ENCODE results near the gene DGLUCY.

Gene DGLUCY

GRCh38 chr14:91190853-91191252 is 77.0 kb downstream of the DGLUCY start:
- DNase-seq: no peak
- WGBS: 94% methylated on average over 9 of the region's 9 CpGs
- no peak overlapping the region for H2BK15ac ChIP-seq (ENCODE audit: low read depth, poor library complexity, severe bottlenecking)

DNA sequence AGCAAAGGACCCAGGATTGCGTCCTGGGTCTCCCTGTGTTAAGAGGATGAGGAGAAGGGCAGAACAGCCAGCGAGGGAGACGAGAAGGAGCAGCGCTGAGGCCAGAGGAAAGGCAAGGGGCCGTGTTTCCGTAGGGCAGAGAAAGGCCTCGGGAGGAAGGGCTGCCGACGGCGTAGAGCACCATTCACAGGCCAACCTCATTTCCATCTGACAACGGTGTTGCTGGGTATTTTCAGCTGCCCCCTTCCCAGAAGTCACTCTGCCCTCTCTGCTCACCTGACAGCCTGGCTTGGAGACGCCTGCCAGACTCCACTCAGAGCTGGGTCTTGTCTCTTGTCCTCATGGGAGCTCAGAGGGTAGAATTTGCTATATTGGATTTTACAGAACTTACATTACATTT is 79.2 kb downstream of the DGLUCY start:
- Histone ChIP-seq H4K8ac (ENCODE audit: low read length) (no peak overlapping the region), H4K91ac (ENCODE audit: low read length) (no peak overlapping the region), H3K4me2 (ENCODE audit: low read length, poor library complexity, severe bottlenecking) (no peak overlapping the region), H3K9me3 (ENCODE audit: control insufficient read depth, low read length) (no peaks in the 10 kb centered on the region), H2BK120ac (ENCODE audit: low read depth, low read length) (no peak overlapping the region), H3K18ac (ENCODE audit: low read depth in 1 of 2, low read length in 2 of 2) (no peak overlapping the region), H3K27ac (ENCODE audit: low read length, poor library complexity, severe bottlenecking) (no peak overlapping the region), H2AK5ac (ENCODE audit: low read length, severe bottlenecking) (no peak overlapping the region), H2AFZ (ENCODE audit: low read depth, low read length) (no peak overlapping the region), H3K36me3 (ENCODE audit: control insufficient read depth in 1 of 2, insufficient read depth in 2 of 2, low read depth in 1 of 2, low read length in 2 of 2) (peaks cover 28 to 76% of the 10 kb centered on the region in 2 experiments), H3K14ac (ENCODE audit: low read length in 2 of 2) (no peak overlapping the region), H3K9ac (ENCODE audit: low read length) (no peak overlapping the region), H3K23ac (ENCODE audit: low read length in 2 of 2) (no peak overlapping the region), H2BK12ac (ENCODE audit: low read length in 2 of 2) (no peak overlapping the region), H3K4me1 (ENCODE audit: control insufficient read depth, insufficient read depth, low read depth, low read length) (peaks cover 3% of the 10 kb centered on the region), H3K4me3 (ENCODE audit: insufficient read depth in 1 of 2, low read depth in 1 of 2, low read length in 2 of 2) (no peak overlapping the region), H3K79me1 (replicated peaks; ENCODE audit: low read length, poor library complexity, severe bottlenecking) (no peaks in the 10 kb centered on the region), H2BK5ac (ENCODE audit: low read depth, low read length, poor library complexity, severe bottlenecking) (no peak overlapping the region), H3K27me3 (ENCODE audit: control insufficient read depth in 1 of 2, insufficient read depth in 1 of 2, low read length in 2 of 2) (no peaks in the 10 kb centered on the region), H3K4ac (ENCODE audit: low read depth in 1 of 2, low read length in 2 of 2) (no peak overlapping the region), H2BK15ac (ENCODE audit: low read depth, poor library complexity, severe bottlenecking) (no peak overlapping the region)
- 92% methylated on average over 11 of the region's 12 CpGs for WGBS
- DNase-seq: no peak

More at GRCh38 chr14:91190853-91191252, 77.0 kb downstream of the DGLUCY start:
- Histone ChIP-seq H3K23ac (ENCODE audit: low read length in 2 of 2) (no peak overlapping the region), H2AK5ac (ENCODE audit: low read length, severe bottlenecking) (no peak overlapping the region), H3K36me3 (ENCODE audit: control insufficient read depth in 1 of 2, insufficient read depth in 2 of 2, low read depth in 1 of 2, low read length in 2 of 2) (peaks cover 32 to 71% of the 10 kb centered on the region in 2 experiments), H3K4me3 (ENCODE audit: insufficient read depth in 1 of 2, low read depth in 1 of 2, low read length in 2 of 2) (no peak overlapping the region), H4K8ac (ENCODE audit: low read length) (no peak overlapping the region), H3K4ac (ENCODE audit: low read depth in 1 of 2, low read length in 2 of 2) (no peak overlapping the region), H3K4me1 (ENCODE audit: control insufficient read depth, insufficient read depth, low read depth, low read length) (peaks cover 3% of the 10 kb centered on the region), H2BK12ac (ENCODE audit: low read length in 2 of 2) (no peak overlapping the region), H2AFZ (ENCODE audit: low read depth, low read length) (no peak overlapping the region), H4K91ac (ENCODE audit: low read length) (no peak overlapping the region), H3K18ac (ENCODE audit: low read depth in 1 of 2, low read length in 2 of 2) (no peak overlapping the region), H3K27me3 (ENCODE audit: control insufficient read depth in 1 of 2, insufficient read depth in 1 of 2, low read length in 2 of 2) (no peaks in the 10 kb centered on the region), H2BK5ac (ENCODE audit: low read depth, low read length, poor library complexity, severe bottlenecking) (no peak overlapping the region), H3K9ac (ENCODE audit: low read length) (no peak overlapping the region), H3K79me1 (replicated peaks; ENCODE audit: low read length, poor library complexity, severe bottlenecking) (no peaks in the 10 kb centered on the region), H3K9me3 (ENCODE audit: control insufficient read depth, low read length) (no peaks in the 10 kb centered on the region), H3K27ac (ENCODE audit: low read length, poor library complexity, severe bottlenecking) (no peak overlapping the region), H2BK120ac (ENCODE audit: low read depth, low read length) (no peak overlapping the region), H3K14ac (ENCODE audit: low read length in 2 of 2) (no peak overlapping the region), H3K4me2 (ENCODE audit: low read length, poor library complexity, severe bottlenecking) (no peak overlapping the region)

DNA sequence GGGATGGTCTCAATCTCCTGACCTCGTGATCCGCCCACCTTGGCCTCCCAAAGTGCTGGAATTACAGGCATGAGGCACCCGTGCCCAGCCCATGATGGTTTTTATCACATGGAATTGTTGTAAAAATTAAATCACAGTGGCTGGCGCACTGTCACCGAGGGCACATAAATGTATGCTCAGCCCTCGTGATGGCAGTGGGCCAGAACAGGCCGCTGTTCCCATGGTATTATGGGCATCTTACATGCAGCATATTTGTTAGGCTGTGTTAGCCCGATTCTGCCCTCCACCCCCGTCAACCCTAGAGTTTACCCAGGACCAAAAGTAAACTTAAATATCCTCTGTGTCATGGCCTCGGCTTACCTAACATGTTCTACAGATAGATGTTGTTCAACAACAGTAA is 82.0 kb downstream of the DGLUCY start:
- Histone ChIP-seq H3K18ac (ENCODE audit: low read depth in 1 of 2, low read length in 2 of 2) (no peak overlapping the region), H4K8ac (ENCODE audit: low read length) (no peak overlapping the region), H3K4me2 (ENCODE audit: low read length, poor library complexity, severe bottlenecking) (no peak overlapping the region), H2AFZ (ENCODE audit: low read depth, low read length) (no peak overlapping the region), H3K9me3 (ENCODE audit: control insufficient read depth, low read length) (peaks cover 8% of the 10 kb centered on the region), H3K4ac (ENCODE audit: low read depth in 1 of 2, low read length in 2 of 2) (no peak overlapping the region), H2BK15ac (ENCODE audit: low read depth, poor library complexity, severe bottlenecking) (no peak overlapping the region), H3K23ac (ENCODE audit: low read length in 2 of 2) (no peak overlapping the region), H2BK5ac (ENCODE audit: low read depth, low read length, poor library complexity, severe bottlenecking) (no peak overlapping the region), H3K79me1 (replicated peaks; ENCODE audit: low read length, poor library complexity, severe bottlenecking) (no peaks in the 10 kb centered on the region), H3K4me3 (ENCODE audit: insufficient read depth in 1 of 2, low read depth in 1 of 2, low read length in 2 of 2) (no peak overlapping the region), H2BK120ac (ENCODE audit: low read depth, low read length) (no peak overlapping the region), H3K36me3 (ENCODE audit: control insufficient read depth in 1 of 2, insufficient read depth in 2 of 2, low read depth in 1 of 2, low read length in 2 of 2) (peaks cover 28 to 76% of the 10 kb centered on the region in 2 experiments), H2BK12ac (ENCODE audit: low read length in 2 of 2) (no peak overlapping the region), H2AK5ac (ENCODE audit: low read length, severe bottlenecking) (no peak overlapping the region), H3K27ac (ENCODE audit: low read length, poor library complexity, severe bottlenecking) (no peak overlapping the region), H4K91ac (ENCODE audit: low read length) (no peak overlapping the region), H3K4me1 (ENCODE audit: control insufficient read depth, insufficient read depth, low read depth, low read length) (peaks cover 3% of the 10 kb centered on the region), H3K14ac (ENCODE audit: low read length in 2 of 2) (no peak overlapping the region), H3K9ac (ENCODE audit: low read length) (no peak overlapping the region), H3K27me3 (ENCODE audit: control insufficient read depth in 1 of 2, insufficient read depth in 1 of 2, low read length in 2 of 2) (no peaks in the 10 kb centered on the region)
- WGBS: 96% methylated on average over 10 of the region's 10 CpGs
- no peak for DNase-seq

DNA sequence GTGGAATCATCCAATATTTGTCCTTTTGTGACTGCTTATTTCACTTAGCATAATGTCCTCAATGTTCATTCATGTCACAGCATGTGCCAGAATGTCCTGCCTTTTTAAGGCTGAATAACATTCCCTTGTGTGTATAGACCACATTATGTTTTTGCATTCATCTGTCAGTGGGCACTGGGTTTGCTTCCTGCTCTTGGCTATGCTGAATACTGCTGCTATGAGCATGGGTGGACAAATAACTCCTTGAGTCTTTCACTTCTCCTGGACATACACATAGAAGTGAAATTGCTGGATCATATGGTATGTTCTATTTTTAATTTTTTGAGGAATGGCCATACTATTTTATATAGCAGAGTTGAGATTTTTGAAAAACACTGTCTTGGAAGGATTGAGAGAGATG is 83.8 kb downstream of the DGLUCY start:
- no peak overlapping the region for H3K23ac ChIP-seq (ENCODE audit: low read length in 2 of 2)
- no peak overlapping the region for H3K27ac ChIP-seq (ENCODE audit: low read length, poor library complexity, severe bottlenecking)
- no peak overlapping the region for H2BK120ac ChIP-seq (ENCODE audit: low read depth, low read length)
- H4K8ac ChIP-seq (ENCODE audit: low read length): no peak overlapping the region
- no peaks in the 10 kb centered on the region for H3K79me1 ChIP-seq (replicated peaks; ENCODE audit: low read length, poor library complexity, severe bottlenecking)
- peaks cover 10% of the 10 kb centered on the region for H3K9me3 ChIP-seq (ENCODE audit: control insufficient read depth, low read length)
- H3K36me3 ChIP-seq (ENCODE audit: control insufficient read depth in 1 of 2, insufficient read depth in 2 of 2, low read depth in 1 of 2, low read length in 2 of 2): peaks cover 37 to 65% of the 10 kb centered on the region in 2 experiments
- H2BK12ac ChIP-seq (ENCODE audit: low read length in 2 of 2): no peak overlapping the region
- H2AK5ac ChIP-seq (ENCODE audit: low read length, severe bottlenecking): no peak overlapping the region
- no peak overlapping the region for H3K4me2 ChIP-seq (ENCODE audit: low read length, poor library complexity, severe bottlenecking)
- no peak overlapping the region for H2BK5ac ChIP-seq (ENCODE audit: low read depth, low read length, poor library complexity, severe bottlenecking)
- peaks cover 3% of the 10 kb centered on the region for H3K4me1 ChIP-seq (ENCODE audit: control insufficient read depth, insufficient read depth, low read depth, low read length)
- no peak overlapping the region for H2AFZ ChIP-seq (ENCODE audit: low read depth, low read length)
- no peak for DNase-seq
- no peak overlapping the region for H2BK15ac ChIP-seq (ENCODE audit: low read depth, poor library complexity, severe bottlenecking)
- H3K4ac ChIP-seq (ENCODE audit: low read depth in 1 of 2, low read length in 2 of 2): no peak overlapping the region
- H3K18ac ChIP-seq (ENCODE audit: low read depth in 1 of 2, low read length in 2 of 2): no peak overlapping the region
- H3K27me3 ChIP-seq (ENCODE audit: control insufficient read depth in 1 of 2, insufficient read depth in 1 of 2, low read length in 2 of 2): no peaks in the 10 kb centered on the region
- no peak overlapping the region for H3K14ac ChIP-seq (ENCODE audit: low read length in 2 of 2)
- no peak overlapping the region for H4K91ac ChIP-seq (ENCODE audit: low read length)
- H3K9ac ChIP-seq (ENCODE audit: low read length): no peak overlapping the region
- no peak overlapping the region for H3K4me3 ChIP-seq (ENCODE audit: insufficient read depth in 1 of 2, low read depth in 1 of 2, low read length in 2 of 2)

Data from mesenchymal stem cell (in vitro differentiated cells and primary cell).